GM18907 (cell line): ENCODE data around the gene NAV2.
A peak's percentile ranks its signal among the peaks of the same experiment; 100 is the strongest.

ENCODE experiments used
- ATAC-seq: cut with Tn5 transposase; IDR thresholded peaks from one replicate; pipeline ENCODE4 v1.9.1; 2021; ENCODE audit warnings: mild to moderate bottlenecking, moderate library complexity; ENCODE audit not compliant: unreplicated experiment

NAV2 gene

GRCh38 chr11:19683141-19683805 lies 29.4 kb upstream of the NAV2 start:
- ATAC-seq, result no peak

GRCh38 chr11:19683862-19684491 lies 28.7 kb upstream of the NAV2 start:
- no peak for ATAC-seq

GRCh38 chr11:19686234-19686633 lies 26.4 kb upstream of the NAV2 start:
- ATAC-seq, result no peak

GRCh38 chr11:19687392-19687791 lies 25.2 kb upstream of the NAV2 start:
- no peak for ATAC-seq

GRCh38 chr11:19689281-19690000 lies 23.2 kb upstream of the NAV2 start:
- no peak for ATAC-seq

GRCh38 chr11:19690885-19691284 lies 21.8 kb upstream of the NAV2 start:
- no peak for ATAC-seq

- ATAC-seq, result no peak
Measured at GRCh38 chr11:19691815-19692500, 20.7 kb upstream of the NAV2 start.

- ATAC-seq, result no peak
Measured at GRCh38 chr11:19693146-19693545, 19.5 kb upstream of the NAV2 start.

- ATAC-seq, result no peak
Measured at GRCh38 chr11:19694796-19695345, 17.8 kb upstream of the NAV2 start.

- no peak for ATAC-seq
Measured at GRCh38 chr11:19696073-19696472, 16.6 kb upstream of the NAV2 start.

GRCh38 chr11:19696904-19697303 lies 15.7 kb upstream of the NAV2 start:
- no peak for ATAC-seq

- ATAC-seq, result no peak
Measured at GRCh38 chr11:19697721-19698121, 14.9 kb upstream of the NAV2 start.

- ATAC-seq, result no peak
Measured at GRCh38 chr11:19698493-19699292, 13.9 kb upstream of the NAV2 start.

GRCh38 chr11:19701421-19701820 lies 11.2 kb upstream of the NAV2 start:
- ATAC-seq, result no peak

- ATAC-seq, result no peak
Measured at GRCh38 chr11:19702620-19703019, 10.0 kb upstream of the NAV2 start.

GRCh38 chr11:19703211-19703610 lies 9.4 kb upstream of the NAV2 start:
- ATAC-seq, result no peak

GRCh38 chr11:19704213-19704612 lies 8.4 kb upstream of the NAV2 start:
- ATAC-seq, result no peak

GRCh38 chr11:19705936-19706335 lies 6.7 kb upstream of the NAV2 start:
- ATAC-seq, result no peak

GRCh38 chr11:19711911-19712280 lies 741 bp upstream of the NAV2 start:
- ATAC-seq, result no peak

- ATAC-seq, result peak; percentile 22
Measured at GRCh38 chr11:19713196-19714021, 772 bp downstream of the NAV2 start.
